ENCODE results near the gene PARD3.

The PARD3 gene

GRCh38 chr10:34736976-34737771 lies 77.9 kb downstream of the PARD3 start:
- DNase-seq, result no peak

GRCh38 chr10:34734918-34735317 lies 80.2 kb downstream of the PARD3 start:
- DNase-seq, result no peak

GRCh38 chr10:34732926-34733325 lies 82.2 kb downstream of the PARD3 start:
- DNase-seq, result no peak

- DNase-seq, result no peak
These were observed 83.0 kb downstream of the PARD3 start for GRCh38 chr10:34731885-34732701.

- DNase-seq, result no peak
These were observed 83.9 kb downstream of the PARD3 start for GRCh38 chr10:34731213-34731612.

- DNase-seq, result no peak
These were observed 84.4 kb downstream of the PARD3 start for GRCh38 chr10:34730726-34731125.

GRCh38 chr10:34729619-34730018 lies 85.5 kb downstream of the PARD3 start:
- DNase-seq, result no peak

- no peak for DNase-seq
These were observed 86.7 kb downstream of the PARD3 start for GRCh38 chr10:34728361-34728760.

GRCh38 chr10:34727595-34728033 lies 87.5 kb downstream of the PARD3 start:
- DNase-seq, result no peak

GRCh38 chr10:34726862-34727261 lies 88.2 kb downstream of the PARD3 start:
- DNase-seq, result no peak

GRCh38 chr10:34723750-34724149 lies 91.3 kb downstream of the PARD3 start:
- DNase-seq, result peak; percentile 26

- no peak for DNase-seq
These were observed 92.7 kb downstream of the PARD3 start for GRCh38 chr10:34722404-34722803.

- DNase-seq, result no peak
These were observed 93.8 kb downstream of the PARD3 start for GRCh38 chr10:34721208-34721840.

- no peak for DNase-seq
These were observed 95.3 kb downstream of the PARD3 start for GRCh38 chr10:34719746-34720145.

GRCh38 chr10:34719328-34719727 lies 95.8 kb downstream of the PARD3 start:
- no peak for DNase-seq

GRCh38 chr10:34717429-34717828 lies 97.7 kb downstream of the PARD3 start:
- DNase-seq, result no peak

- no peak for DNase-seq
These were observed 98.1 kb downstream of the PARD3 start for GRCh38 chr10:34716958-34717357.

- no peak for DNase-seq
These were observed 98.9 kb downstream of the PARD3 start for GRCh38 chr10:34716234-34716633.

- no peak for DNase-seq
These were observed 99.4 kb downstream of the PARD3 start for GRCh38 chr10:34715511-34716187.

GRCh38 chr10:34713875-34714274 lies 101.2 kb downstream of the PARD3 start:
- no peak for DNase-seq

- DNase-seq, result no peak
These were observed 103.6 kb downstream of the PARD3 start for GRCh38 chr10:34711500-34711899.

GRCh38 chr10:34710391-34710751 lies 104.7 kb downstream of the PARD3 start:
- no peak for DNase-seq
